CD4-positive, alpha-beta T cell treated with Interferon alpha-2 for 1 hour (primary cell): ENCODE measurements around the gene PKP4.
"Not testable (repeated sequence)": the region's sequence is repeated elsewhere in the genome, so short reads cannot be mapped to it uniquely, and the experiment has no call there.

ENCODE experiments used
- DNase-seq, 2 donors: peaks; one replicate each; pipeline ENCODE4 v3.0.0-alpha.2; 2020 to 2022

The PKP4 gene, protein sequence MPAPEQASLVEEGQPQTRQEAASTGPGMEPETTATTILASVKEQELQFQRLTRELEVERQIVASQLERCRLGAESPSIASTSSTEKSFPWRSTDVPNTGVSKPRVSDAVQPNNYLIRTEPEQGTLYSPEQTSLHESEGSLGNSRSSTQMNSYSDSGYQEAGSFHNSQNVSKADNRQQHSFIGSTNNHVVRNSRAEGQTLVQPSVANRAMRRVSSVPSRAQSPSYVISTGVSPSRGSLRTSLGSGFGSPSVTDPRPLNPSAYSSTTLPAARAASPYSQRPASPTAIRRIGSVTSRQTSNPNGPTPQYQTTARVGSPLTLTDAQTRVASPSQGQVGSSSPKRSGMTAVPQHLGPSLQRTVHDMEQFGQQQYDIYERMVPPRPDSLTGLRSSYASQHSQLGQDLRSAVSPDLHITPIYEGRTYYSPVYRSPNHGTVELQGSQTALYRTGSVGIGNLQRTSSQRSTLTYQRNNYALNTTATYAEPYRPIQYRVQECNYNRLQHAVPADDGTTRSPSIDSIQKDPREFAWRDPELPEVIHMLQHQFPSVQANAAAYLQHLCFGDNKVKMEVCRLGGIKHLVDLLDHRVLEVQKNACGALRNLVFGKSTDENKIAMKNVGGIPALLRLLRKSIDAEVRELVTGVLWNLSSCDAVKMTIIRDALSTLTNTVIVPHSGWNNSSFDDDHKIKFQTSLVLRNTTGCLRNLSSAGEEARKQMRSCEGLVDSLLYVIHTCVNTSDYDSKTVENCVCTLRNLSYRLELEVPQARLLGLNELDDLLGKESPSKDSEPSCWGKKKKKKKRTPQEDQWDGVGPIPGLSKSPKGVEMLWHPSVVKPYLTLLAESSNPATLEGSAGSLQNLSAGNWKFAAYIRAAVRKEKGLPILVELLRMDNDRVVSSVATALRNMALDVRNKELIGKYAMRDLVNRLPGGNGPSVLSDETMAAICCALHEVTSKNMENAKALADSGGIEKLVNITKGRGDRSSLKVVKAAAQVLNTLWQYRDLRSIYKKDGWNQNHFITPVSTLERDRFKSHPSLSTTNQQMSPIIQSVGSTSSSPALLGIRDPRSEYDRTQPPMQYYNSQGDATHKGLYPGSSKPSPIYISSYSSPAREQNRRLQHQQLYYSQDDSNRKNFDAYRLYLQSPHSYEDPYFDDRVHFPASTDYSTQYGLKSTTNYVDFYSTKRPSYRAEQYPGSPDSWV

DNA sequence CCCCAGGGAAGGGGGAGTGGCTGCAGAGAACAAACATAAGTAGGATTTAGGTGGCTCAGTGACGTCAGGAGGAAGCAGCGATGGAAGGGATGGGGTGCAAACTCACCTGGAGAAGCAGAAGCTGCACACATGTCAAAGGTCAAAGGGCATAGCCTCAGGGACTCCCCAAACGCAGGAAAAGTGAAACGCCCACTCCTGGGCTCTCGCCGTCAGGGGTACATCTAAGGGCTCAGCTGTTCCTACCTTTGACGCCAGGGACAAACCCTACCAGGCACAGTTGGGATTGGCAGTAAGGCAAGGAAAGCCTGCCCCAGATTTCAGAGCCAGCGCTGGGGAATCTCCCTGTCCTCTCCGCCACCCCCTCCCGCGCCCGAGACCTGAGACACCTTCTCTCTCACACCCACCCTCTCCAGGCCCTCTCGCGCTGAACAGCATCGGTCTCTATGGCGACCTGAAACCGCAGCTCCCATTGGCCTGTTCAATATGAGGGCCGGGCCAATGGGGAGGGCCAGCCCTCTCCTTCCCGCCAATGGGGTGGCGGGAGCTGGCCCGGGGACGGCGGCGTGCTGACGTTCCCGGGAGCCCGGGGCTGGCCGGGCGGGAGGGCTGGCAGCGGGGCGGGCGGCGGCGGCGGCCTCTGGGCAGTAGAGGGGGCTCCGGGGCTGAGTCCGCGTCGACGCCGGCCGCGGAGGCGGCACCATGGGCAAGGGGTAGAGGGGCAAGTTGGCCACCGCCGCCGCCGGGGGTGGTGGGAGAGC lies at the start of gene PKP4, which contains the start of gene CCDC148:
PKP4 (plus strand) TSS at position 644 of the 758 bp plus-strand sequence. CDS start 76,233 bp downstream, outside the sequence.
CCDC148 (minus strand) TSS at position 445 of the 758 bp plus-strand sequence; CDS start at position 131, 314 bp downstream.
- peak; percentile 90 to 94 for DNase-seq

DNA sequence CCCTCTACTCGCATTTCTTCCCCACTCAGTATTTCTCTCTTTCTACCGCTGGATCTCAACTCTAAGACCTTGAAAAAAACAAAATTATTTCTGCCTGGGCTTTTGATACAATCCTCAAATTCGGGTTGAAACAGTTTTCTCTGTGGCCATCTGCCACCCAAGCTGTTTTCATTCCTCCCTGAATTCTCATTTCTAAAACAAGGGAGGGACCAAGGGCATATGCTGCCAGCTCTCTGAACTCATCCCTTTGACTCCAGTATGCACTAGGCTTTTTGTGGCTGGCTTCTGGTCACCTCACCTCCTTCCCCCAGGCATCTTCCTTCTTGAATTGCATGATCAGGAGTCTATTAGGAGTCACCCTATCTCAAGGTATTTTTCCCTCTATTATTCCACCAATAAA lies 49.7 kb upstream of the PKP4 start:
- no peak for DNase-seq

DNA sequence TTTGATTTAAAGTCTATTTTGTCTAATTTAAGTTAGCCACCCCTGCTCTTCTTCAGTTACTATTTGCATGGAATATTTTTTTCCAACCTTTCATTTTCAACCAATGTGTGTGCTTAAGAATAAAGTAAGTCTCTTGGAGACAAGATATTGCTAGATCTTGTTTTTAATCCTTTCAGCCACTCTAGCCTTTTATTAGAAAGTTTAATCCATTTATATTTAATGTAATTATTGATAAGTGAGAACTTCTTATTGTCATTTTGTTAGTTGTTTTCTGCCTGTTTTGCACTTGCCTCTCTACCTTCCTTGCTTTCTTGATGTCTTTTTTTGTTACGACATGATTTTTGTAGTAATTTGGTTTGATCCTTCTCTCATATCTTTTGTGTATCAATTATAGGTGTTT lies 46.6 kb upstream of the PKP4 start:
- no peak for DNase-seq

DNA sequence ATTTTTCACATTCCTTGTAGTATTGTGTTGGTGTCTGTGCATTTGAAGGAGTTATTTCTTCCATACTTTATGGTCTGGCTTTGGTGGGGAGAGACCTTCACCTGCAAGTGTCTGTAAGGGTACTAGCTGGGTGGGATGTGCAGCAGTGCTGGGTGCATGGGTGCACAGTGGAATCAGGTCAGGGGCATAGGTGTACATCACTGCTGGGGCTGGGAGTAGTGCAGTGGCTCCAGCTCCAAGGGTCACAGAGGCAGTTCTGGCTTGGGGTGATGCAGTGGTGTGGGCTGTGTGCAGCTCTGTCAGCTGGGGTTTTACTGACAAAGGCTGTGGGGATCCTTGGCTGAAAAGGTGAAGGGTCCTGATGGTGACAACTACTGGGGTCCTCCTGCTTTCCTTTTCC lies 45.0 kb upstream of the PKP4 start:
- no peak for DNase-seq

DNA sequence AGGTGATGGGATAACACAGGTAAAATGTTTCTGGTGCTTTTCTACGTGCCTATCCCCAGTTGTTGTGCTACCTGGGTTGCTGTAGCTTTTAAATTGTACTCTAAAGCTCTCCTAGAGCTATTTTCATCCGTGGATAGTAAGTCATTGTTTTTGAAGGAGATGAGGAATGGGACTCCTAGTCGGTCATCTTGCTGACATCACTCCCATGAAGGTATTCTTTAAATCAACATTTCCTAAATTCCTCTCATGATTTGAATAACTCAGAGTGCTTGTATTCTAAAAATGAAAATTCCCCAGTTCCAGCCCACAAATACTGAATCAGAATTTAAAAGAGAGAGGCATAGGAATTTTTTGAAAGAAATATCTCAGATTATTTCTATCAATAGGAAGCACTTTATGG lies 44.5 kb upstream of the PKP4 start:
- no peak for DNase-seq

DNA sequence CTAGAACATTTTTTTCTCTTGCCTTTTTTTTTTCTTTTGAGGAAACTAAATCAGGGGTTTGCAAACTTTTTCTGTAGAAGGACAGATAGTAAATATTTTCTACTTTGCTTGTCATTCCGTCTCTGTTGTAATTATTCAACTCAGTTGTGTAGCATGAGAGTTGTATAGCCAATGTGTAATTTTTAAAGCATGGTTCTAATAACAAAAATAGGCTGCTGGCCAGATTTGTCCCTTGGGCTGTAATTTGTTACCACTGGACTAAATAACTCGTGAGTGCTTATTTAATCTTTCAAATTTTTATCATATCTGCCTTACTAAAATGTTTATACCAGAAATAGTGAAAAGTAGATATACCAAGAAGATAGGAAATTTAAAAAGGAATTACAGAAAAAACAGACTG lies 43.2 kb upstream of the PKP4 start:
- DNase-seq = no peak

DNA sequence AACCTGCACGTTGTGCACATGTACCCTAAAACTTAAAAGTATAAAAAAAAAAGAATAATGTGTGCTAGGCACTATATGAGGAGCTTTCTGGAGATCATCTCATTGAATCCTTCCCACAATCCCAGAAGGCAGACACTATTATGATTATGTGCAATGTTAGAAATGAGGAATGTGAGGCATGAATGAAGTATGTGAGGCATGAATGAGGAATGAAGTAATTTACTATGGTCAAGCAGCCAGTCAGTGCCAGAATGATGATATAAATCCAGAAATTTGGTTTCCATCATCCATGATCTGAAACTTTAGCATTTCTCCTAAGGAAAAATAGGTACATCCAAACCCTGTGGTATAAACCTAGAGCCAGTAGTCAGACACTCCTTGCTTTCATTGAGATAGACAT lies 42.2 kb upstream of the PKP4 start:
- DNase-seq = no peak

DNA sequence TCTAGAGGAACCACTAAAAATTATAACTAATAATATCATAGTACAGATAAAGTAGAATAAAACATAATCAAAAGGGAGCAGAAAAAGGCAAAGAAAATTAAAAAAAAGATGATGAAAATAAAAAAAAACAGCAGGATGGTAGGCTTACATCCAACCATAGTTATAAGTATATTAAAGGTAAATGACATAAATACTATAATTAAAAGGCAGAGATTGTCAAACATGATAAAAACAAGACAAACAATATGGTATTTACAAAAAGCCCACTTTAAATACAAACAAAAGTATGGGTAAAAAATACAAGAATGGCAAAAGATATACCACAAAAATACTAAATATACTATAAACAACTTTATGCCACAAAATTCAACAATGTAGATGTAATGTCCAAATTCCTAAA lies 24.6 kb upstream of the PKP4 start:
- DNase-seq = no peak

DNA sequence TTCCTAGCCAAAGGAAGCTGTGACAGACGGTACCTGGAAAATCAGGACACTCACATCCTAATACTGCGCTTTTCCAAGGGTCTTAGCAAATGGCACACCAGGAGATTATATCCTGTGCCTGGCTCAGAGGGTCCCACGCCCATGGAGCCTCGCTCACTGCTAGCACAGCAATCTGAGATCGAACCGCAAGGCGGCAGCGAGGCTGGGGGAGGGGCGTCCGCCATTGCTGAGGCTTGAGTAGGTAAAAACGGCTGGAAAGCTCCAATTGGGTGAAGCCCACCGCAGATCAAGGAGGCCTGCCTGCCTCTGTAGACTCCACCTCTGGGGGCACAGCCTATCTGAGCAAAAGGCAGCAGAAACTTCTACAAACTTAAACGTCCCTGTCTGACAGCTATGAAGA lies 23.0 kb upstream of the PKP4 start:
- DNase-seq = not testable (repeated sequence)

DNA sequence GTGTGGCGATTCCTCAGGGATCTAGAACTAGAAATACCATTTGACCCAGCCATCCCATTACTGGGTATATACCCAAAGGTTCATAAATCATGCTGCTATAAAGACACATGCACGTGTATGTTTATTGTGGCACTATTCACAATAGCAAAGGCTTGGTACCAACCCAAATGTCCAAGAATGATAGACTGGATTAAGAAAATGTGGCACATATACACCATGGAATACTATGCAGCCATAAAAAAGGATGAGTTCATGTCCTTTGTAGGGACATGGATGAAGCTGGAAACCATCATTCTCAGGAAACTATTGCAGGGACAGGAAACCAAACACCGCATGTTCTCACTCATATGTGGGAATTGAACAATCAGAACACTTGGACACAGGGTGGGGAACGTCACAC lies 17.7 kb upstream of the PKP4 start:
- not testable (repeated sequence) for DNase-seq

DNA sequence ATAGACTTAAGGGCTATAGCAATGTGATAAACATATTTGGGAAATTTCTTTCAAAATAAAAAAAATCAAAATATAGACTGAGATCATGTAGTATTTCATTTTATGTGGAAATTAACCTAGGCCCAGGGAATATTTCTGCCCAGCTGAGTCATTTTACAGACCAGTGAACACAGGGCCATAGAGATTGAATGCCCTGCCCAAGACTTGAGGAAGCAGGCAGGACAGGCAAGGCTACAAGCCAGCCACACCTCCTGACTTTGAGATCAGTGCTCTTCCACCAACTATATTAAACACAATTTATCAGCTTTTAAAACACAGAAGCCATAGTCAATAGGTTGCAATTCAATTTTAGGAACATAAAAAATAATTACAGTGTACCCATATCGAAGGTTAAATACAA lies 13.1 kb upstream of the PKP4 start:
- DNase-seq = no peak

DNA sequence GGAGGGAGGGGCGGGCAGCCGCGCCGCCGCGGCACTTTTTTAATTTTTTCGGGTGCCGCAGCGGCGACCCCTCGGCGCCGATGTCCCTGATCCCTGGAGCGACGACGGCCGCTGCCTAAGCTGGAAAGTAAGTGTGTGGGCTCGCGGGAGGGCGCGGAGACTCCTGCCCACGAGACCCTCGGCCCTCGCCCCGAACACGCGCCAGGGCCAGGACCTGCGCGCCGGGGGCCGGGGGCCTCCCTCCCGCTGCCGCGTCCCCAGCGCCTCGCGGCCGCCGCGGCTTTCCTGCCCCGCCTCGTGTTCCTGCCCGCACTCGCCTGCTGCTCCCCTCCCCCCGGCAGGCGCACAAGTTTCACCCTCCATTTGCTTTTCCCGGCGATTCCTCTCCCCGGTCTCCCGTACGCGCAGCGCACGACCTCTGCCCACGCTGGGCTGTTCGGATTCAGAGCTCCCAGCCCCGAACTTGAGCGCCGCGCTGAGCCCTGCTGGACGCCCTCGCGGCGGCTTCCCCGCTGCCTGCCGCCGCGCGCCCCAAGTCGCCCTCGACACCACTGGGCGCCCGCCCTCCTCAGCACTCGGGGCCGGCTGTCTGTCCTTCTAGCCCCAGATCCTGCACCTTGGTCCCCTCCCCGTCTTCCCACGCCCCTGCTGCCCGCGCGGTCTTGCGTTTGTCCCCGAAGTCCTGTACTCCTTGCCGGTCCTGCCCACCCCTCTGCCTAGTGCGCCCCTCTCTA lies 507 bp downstream of the PKP4 start:
- peak; percentile 15 to 54 for DNase-seq

DNA sequence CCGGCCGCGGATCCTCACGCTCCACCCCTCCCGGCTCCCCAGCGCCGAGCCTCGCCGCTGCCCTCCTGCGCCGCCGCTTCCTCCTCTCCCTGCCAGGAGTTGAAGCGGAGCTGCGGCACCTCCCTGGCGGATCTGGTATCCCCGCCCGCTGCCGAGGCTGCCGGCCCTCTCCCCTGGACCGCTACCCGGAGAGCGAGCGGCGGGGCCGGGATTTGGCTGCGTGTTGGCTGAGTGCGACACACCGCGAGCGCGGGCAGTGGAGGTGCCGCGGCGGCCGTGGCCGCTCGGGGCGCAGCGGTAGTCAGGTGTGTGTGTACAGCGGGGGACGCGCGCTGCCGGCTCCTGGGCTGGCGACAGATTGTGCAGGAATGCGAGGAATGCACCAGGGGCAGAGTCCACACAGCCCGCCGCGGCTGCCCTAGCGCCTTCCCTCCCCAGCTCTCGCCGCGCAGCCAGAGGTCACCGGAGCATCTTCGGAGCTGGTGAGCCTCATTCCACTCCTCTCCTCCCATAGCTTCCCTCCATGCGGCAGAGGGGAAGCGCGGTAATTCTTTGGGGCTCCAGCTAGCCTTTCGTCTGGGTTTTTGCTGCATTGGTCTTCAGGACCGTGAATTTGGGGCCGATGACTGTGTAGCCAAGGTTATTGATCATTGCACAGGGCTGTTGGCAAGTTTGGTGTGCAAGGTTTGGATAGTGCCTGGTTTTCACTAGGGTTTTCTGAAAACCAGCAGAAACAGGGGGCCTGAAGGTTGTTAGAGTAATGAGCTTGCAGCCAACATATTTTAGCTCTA lies 1.3 kb downstream of the PKP4 start:
- peak; percentile 40 to 69 for DNase-seq

DNA sequence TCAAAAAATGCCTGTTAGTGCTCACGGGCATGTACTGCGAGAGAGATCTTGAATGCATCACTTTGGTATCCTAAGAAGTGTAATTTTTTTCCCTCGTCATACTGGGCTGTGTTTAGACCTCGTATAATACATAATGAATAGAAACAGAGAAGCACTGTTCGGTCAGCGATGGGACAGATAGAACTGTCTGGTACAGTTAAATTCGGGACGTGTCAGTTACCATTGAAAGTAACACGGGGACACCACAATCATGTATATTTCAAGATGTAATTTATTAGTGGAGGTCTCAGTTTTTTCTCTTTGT lies 1.8 kb downstream of the PKP4 start:
- peak in 1 of 2 donors; percentile 2 for DNase-seq

DNA sequence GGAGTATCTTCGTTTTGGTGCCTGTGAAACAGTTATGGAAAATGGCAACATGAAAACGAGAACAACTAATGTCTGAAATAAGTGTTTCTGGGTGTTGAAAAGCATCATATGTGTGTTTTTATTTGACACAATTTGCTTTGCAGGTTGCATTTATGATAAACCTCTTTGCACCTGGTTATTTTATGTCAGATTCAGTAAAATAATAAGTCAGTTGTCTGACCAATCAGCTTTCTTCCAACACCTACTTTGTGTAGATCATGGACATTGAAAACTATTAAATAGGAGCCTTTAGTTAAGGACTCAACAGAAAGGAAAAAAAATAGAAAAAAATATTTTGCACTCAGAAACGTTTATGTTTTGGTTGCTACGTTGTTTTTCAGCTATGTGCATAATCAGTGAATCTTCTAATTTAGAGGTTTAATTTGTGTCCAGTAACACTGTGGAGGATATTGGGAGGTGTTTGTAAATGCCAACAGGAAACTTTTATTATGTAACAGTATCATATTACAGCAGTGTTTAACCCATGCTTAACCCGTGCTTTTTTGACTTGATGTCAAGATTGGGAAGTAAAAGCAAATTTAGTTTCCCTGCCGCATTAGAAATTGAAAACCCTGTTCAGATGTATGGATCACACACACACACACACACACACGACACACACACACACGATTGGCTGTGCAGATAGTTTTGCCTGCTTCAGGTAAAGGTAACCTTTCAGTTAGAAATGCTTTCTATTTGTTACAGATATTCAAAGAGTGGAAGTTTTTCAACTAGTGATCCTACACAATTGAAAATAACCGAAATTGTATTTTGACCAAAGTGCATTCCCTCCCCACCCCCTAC lies 2.6 kb downstream of the PKP4 start:
- DNase-seq = no peak

DNA sequence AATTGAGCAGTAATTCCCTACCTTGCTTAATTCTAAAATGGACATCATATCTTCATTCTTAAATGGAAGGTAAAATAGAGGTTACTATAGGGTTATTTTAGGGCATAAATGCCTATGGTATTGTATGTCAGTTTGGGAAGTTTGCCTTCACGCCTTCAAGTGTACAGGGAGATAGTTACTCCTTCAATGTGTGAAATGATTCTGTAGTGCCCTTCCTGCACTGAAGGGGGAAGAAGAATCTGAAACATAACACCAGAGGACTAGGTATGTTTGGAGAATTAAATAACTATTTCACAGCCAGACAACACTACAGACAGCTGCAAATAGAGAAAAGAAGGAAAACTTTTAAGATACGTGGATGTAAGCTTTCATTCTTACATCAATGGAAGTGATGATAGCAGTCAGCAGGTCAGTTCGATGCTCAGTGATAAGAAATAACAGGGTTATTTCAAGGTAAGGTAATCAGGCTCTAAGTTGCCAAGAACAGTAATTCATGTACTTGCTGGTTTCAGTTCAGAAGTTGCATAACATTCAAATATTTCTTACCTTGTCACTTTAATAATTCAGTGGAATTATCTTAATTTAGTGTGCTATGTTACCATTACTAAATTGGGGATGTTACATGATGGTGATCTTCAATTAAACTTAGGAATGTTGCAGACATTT lies 4.0 kb downstream of the PKP4 start:
- no peak for DNase-seq

DNA sequence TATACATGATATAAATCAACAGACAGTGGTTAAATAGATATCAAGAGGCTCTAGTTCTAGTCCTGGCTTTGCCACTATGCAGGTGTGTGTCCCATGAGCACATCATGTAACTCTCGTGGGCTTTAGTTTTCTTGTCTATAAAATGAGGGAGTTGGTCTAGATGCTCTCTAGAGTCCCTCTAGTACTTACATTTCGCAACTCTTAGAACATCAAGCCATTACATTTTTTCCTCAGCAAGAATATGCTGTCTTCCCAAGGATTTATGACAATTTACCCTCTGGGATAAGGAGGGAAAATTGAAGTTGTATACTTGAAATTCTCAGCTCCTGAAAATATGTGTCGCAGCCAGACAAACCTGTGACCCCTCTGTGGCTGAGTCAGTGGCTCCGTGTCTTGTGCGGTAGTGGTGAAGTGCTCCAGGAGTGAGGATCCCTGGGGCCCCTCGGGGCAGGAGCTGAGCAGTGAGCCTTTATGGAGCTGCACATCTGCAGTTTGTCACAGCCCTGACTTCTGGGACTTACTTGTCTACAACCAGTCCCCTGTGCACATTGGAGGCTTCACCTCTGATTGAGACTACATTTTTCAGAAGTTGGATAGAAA lies 6.8 kb downstream of the PKP4 start:
- DNase-seq = no peak

DNA sequence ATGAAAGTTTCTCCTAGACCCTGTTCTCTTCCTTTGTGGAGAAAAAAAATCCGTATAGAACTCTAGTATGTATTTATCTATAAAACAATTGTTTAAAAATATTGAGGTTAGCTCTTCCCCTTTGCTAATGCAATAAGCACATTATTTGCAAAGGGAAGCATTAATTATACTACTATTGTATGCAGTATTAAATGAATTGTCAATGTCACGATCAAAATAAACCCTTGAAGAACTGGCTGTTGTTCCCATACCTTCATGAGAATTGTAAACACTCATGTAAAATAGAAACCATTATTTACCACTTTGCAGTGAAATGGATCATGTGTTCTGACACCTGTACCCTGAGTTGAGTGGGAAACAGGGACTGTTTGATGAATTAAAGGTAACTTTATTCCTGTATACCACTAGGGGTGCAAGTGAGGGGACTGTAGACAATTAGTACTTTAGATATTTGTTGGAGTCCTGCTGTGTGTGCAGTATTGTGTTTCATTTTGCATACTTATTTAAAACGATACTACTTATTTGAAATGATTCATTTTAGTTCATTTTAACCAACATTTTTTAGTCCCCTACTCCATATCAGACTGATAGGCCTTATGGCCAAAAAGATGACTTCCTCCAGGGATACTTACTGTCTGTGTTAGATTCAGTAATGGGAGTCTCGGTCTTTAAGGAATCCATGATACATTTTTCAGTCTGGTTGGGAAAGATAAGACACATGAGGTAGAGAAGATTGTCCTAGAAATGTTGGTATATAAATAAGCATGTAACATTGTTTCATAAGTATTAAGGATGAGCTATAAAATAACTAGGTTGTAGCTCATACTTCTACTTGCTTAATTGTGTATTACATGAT lies 7.9 kb downstream of the PKP4 start:
- peak in 1 of 2 donors; percentile 45 for DNase-seq
